T-helper 2 cell treated with Interferon-gamma antibody and Interleukin-4, amounts not matched to agents 100 ng/mL and 5 ng/mL, for 36 hours (primary cell): ENCODE data around the gene AKAP11. TPM values are rescaled to one million over a fixed set of nuclear protein-coding genes. Genes with fewer than 3 reads are reported as not detected.
"Not testable (repeated sequence)": the region's sequence is repeated elsewhere in the genome, so short reads cannot be mapped to it uniquely, and the experiment has no call there.

Source experiments
- intact Hi-C: fragments of 100-400 bp; cut with micrococcal nuclease; formaldehyde crosslinking; loops from one replicate; pipeline ENCODE4 v1.15.1; 2023
- total RNA-seq: library from RNA; stranded (reverse); gene quantifications from 2 replicates; pipeline ENCODE4 v1.2.3, GENCODE V29; 2022

The AKAP11 gene, protein sequence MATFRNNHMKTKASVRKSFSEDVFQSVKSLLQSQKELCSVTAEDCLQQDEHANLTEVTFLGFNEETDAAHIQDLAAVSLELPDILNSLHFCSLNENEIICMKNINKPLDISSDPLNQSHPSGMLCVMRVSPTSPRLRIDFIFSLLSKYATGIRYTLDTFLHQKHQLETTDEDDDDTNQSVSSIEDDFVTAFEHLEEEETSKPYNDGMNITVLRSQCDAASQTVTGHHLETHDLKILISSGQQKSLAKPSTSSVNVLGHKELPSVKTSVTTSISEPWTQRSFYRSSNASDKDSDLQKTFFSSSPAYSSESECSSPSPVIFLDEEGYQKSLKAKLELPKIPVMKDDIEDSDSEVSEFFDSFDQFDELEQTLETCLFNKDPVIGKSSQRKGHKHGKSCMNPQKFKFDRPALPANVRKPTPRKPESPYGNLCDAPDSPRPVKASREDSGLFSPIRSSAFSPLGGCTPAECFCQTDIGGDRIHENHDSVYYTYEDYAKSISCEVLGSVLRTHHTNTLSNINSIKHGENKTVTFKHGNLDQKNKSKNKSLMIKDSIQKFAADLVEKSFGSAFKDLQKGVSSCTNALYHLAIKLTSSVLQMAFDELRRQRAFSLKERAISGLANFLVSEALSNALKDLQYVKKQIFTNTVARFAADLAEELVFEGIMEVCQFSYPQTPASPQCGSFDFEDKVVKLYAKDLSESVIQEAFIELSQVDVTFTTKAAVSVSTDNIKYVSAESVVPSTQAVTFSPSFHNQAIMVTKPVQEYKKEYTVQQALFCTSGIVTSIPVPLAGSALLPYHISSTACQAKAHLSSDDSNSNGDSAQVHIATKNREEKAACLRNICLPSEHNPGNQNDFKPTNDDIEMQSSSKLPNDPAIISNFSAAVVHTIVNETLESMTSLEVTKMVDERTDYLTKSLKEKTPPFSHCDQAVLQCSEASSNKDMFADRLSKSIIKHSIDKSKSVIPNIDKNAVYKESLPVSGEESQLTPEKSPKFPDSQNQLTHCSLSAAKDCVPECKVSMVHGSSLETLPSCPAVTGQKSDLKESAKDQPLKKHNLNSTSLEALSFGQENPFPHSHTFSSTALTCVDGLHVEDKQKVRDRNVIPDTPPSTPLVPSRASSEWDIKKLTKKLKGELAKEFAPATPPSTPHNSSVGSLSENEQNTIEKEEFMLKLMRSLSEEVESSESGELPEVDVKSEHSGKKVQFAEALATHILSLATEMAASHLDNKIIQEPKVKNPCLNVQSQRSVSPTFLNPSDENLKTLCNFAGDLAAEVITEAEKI (N-terminal part only)
- 34.8 and 35.3 TPM in 2 replicates for total RNA-seq

DNA sequence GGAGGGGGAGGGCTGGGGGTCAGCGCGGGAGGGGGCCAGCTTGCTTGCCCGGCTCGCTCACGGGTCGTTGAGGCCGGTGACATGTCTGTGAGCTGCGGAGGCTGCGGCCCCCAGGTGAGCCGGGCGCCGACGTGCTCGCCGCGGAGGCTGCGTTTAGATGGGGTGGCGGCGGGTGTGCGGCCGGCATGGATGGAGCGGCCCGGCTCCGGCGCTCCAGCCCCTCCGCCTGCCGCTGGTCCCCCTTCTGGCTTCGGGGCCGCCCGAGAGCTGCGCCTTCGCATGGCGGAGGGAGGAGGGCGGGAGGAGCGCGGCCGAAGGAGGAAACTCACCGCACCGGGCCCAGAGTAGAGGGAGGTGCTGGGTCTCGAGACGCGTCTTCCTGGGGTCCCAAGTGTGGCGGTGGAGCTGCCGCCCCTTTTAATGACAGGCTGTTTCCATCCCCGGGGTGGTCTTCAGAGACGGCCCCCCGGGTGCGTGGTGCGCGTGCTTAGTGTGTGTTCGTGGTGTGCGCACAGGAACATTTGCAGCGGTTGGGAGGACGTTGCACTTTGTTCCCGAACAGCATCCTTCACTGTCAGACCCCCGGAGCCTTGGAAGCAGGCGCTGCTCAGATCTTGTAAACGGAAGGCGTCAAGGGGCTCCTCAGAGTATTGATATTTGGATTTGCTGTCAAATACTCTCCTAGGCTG lies at the start of gene AKAP11:
AKAP11 (plus strand) TSS at position 38 of the 689 bp plus-strand sequence. CDS start 14,197 bp downstream, outside the sequence.
- intact Hi-C loops: loop anchor here (2.0 to 5.0 kb wide), 9 partner anchors 105 to 1140 kb away; partner anchors contain the start of genes DGKH, EPSTI1, KBTBD6 and MTRF1

DNA sequence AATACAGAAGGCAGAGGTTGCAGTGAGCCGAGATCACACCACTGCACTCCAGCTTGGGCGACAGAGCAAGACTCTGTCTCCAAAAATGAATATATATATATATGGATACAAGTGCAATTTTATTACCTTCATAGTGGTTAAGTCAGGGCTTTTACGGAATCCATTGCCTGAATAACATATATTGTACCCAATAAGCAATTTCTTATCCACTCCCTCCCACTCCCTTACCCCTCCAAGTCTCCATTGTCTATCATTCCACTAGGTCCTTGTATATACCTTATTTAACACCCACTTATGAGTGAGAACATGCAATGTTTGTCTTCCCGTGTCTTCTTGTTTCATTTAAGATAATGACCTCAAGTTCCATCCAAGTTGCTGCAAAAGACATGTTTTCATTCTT lies 48.3 kb upstream of the AKAP11 start:
- intact Hi-C loops: no loop called here

DNA sequence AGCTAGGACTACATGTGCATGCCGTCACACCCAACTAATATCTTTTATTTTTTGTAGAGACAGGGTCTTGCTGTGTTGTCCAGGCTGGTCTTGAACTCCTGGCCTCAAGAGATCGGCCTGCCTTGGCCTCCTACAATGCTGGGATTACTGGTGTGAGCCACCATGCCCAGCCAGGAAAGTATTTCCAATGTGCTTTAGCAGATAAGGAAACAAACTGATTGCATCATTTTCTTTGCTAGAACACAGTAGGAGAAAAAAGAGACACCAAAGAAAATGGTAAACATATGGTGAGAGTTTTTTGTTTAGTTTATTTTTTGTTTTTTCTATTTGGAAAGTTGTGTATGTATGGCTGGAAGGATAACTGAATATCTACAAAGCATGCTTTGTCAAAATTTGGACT lies 46.9 kb upstream of the AKAP11 start:
- intact Hi-C loops: no loop called here

DNA sequence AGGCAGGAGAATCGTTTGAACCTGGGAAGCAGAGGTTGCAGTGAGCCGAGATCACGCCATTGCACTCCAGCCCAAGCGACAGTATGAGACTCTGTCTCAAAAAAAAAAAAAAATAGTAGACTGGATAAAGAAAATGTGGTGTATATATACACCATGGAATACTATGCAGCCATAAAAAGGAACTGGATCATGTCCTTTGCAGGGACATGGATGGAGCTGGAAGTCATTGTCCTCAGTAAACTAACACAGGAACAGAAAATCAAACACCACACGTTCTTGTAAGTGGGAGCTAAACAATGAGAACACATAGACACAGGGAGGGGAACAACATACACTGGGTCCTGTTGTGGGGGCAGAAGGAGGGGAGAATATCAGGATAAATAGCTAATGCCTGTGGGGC lies 45.2 kb upstream of the AKAP11 start:
- intact Hi-C loops: not testable (repeated sequence)

DNA sequence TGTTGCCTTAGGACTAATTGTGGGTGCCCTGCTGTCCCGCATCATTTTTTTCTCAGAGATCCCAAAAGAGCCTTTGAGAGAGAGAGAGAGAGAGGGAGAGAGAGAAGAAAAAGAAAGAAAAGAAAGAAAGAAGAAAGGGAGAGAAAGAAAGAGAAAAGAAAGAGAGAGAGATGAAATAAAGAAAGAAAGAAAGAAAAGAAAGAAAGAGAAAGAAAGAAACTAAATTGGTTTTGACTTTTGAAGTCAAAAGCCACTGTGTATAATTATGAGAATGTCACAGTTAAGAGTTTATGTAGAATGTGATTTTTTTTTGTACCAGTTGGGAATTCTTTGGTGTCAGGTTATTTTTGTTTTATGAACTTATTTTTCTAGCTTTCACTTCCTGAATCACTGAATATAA lies 43.4 kb upstream of the AKAP11 start:
- intact Hi-C loops: no loop called here

DNA sequence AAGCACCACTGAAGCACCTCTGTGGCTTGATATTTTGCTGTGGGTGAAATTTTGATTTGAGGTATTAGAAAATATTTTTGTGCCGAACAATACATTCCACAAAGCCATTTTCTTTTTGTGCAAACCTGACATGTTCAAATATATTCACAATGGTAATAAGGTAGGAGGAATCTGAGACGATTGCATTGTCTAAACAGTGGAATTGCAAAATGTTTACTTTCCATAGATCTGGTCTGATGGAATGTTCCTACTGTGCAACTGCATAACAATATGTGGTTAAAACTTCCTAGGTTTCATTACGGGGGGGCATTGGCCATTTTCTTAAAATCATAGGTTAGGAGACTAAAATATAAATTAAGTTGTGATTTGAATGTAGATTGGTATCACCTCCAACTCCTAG lies 42.7 kb upstream of the AKAP11 start:
- intact Hi-C loops: no loop called here

DNA sequence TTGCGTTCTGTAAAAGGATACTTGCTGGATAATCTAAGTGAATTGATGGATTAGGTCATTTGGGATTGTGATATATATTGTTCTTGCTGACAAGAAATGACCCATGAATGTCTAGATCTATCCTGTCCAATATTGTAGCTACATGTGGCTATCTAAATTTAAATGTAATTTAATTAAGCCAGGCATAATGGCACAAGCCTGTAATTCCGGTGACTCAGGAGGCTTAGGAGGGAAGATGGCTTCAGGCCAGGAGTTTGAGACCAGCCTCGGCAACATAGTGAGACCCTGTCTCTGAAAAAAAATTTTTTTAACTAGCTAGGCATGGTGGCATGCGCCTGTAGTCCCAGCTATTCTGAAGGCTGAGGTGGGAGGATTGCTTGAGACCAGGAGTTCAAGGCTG lies 39.3 kb upstream of the AKAP11 start:
- intact Hi-C loops: no loop called here

DNA sequence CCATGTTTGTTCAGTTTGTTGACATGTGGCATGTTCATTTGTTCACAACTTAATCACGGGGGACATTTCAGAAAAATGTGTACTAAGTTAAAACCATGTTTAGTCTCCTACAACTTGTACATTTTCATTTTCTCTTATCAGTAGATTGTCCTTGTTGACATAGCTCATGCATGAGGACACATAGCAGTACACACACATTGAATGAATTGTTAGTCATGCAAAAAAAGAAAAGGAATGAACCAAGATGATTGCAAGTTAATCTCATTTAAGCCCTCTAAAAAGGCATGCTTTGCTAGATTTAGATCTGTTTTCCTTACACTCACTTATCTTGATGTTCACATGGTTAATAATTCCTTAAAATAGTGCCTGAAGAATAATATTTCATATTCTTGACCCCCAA lies 38.2 kb upstream of the AKAP11 start:
- intact Hi-C loops: no loop called here

DNA sequence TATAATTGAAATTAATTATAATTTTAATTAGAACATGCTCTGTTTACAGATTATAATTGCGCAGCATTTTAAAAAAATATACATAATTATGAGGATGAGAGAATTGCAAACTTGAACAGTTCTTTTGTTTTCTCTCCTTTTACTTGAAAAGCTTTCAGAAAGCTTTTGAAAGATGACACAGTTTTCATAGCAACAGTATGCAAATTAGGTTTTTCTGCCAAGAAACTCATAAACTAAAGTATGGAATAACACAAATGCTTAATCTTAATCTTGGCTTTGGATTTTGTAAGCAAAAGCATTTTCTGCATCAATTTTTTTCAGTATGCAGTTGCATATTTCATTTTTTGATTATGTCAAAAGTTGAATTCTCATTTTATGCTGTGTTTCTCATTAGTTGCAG lies 32.8 kb upstream of the AKAP11 start:
- intact Hi-C loops: no loop called here

DNA sequence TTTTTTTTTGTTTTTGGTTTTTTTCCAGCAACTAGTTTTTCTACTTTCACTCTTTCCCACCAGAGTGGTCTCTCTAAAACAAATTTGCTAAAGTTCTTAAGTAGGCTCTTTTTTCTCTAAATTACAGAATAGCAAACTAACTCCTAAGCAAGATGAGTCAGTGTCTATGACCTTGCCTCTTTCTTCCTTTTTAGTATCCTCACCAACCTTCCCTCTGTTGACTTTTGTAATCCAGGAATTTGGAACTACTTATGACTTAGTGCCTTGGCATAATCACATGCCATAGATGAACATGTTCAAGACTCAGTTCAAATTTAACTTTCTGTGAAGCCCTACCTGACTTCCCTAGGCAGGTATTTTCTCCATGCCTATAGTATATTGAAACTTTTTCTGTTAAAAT lies 32.3 kb upstream of the AKAP11 start:
- intact Hi-C loops: no loop called here

DNA sequence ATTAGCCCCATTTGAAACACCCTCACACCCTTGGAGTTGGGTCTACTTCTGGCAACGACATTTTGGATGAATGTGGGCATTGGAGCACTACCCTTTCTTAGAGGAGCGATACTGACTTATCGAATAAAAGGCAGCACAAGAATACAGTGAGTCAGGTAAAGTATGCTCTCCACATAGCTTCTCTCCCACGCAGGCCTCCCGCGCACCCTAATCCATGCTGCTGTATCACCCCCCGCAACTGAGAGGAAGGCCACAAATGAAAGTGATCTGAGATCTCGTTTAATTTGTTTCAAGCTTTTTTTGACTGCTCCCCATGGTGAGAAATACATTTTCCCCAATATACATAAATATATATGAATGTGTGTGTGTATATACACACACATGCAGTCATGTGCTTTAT lies 25.4 kb upstream of the AKAP11 start:
- intact Hi-C loops: no loop called here

DNA sequence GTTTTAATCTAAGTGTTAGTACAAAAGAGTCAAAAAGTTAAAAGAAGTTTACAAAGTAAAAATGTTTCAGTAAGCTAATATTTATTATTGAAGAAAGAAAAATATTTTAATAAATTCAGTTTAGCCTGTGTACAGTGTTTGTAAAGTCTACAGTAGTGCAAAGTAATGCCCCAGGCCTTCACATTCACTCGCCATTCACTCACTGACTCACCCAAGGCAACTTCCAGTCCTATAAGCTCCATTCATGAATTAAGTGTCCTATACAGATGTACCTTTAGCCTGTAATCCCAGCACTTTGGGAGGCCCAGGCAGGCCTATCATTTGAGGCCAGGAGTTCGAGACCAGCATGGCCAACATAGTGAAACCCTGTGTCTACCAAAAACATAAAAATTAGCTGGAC lies 24.1 kb upstream of the AKAP11 start:
- intact Hi-C loops: no loop called here

DNA sequence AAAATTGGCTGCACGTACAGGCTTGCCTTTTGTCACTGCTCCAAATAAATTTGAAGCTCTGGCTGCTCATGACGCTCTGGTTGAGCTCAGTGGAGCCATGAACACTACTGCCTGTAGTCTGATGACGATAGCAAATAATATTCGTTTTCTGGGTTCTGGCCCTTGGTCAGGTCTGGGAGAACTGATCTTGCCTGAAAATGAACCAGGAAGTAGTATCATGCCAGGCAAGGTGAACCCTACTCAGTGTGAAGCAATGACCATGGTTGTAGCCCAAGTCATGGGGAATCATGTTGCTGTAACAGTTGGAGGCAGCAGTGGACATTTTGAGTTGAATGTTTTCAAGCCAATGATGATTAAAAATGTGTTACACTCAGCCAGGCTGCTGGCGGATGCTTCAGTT lies 16.1 kb upstream of the AKAP11 start:
- intact Hi-C loops: no loop called here

DNA sequence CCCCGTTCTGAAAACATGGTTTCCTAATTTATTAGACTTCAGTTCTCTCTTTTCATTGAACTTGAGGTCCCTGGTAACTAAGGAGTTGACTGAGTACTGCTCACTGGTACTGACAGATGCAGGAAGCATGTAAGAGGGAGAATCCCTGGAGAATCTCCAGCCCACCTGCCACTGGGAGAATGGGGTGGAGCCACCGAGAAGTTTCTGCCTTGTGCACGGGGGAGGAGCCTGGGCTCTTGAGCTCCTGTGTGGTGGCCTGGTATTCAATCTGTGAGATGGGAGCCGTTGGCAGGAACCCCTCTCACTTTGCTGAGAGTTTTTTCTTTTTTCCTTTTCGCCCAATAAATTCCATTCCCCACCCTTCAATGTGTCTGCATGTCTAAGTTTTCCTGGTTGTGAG lies 13.2 kb upstream of the AKAP11 start:
- intact Hi-C loops: loop anchor here (1.0 kb wide), 1 partner anchor 13 kb away; no protein-coding TSS in a partner anchor

DNA sequence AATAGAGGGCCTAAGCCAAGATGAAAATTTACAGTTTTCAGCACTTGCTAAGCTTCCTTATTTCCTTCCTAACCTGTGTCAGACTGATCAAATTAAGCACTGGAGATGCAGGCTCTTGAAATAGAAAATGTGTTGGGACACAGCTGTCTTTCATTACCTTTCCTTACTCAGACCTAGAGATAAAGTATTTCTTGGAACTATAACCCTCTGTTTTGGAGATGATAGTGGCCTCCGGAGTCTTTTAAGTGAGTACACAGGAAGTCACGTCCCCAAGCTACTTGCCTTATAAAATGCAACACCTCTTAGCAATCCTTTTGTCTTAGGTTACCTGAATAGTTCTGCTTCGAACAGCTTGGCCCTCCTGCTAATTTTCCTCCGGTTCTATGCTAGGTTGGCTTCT lies 12.4 kb upstream of the AKAP11 start:
- intact Hi-C loops: loop anchor here (1.0 kb wide), 1 partner anchor 12 kb away; no protein-coding TSS in a partner anchor

DNA sequence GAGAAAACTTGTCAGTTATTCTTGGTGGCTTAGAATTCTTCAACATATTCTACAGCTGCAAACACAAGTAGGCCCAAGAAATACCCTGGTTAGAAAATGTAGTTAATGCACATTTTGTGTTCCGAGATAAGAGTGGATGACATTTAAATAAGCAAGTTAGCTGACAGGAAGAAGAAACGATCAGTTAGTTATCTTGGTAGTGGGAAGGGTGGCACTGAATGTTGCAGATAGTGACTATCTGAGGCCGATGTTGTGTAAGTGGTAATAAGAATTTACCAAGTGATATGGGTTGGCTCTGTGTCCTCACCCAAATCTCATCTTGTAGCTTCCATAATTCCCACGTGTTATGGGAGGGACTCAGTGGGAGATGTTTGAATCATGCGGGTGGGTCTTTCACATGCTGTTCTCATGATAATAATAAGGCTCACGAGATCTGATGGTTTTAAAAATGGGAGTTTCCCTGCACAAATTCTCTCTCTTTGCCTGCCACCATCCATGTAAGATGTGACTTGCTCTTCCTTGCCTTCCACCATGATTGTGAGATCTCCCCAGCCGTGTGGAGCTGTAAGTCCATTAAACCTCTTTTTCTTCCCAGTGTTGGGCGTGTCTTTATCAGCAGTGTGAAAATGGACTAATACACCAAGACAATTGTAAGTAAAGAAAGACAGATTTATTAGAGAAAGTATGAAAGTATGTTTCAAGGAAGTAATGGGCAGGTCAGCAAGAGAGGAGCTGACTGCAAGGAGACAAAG lies 10.9 kb upstream of the AKAP11 start:
- intact Hi-C loops: no loop called here

DNA sequence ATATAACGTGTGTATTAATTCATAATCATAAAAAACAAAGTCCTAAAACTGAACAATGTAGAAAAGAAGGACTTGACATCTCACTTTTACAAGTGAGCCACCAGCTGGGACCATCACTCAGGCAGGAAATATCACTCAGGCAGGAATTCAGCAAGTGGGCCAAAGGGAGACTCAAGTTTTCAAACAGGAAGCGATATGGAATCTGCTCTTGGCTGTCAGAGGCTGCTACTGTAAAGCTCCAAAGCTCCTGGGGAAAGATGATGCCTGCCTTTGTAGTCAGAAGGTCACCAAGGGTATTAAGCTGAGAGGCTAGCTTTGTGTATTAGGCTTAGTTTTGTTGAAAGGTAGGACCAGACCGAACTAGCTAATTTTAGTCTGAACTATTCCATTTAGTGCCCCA lies 5.5 kb upstream of the AKAP11 start:
- intact Hi-C loops: no loop called here

DNA sequence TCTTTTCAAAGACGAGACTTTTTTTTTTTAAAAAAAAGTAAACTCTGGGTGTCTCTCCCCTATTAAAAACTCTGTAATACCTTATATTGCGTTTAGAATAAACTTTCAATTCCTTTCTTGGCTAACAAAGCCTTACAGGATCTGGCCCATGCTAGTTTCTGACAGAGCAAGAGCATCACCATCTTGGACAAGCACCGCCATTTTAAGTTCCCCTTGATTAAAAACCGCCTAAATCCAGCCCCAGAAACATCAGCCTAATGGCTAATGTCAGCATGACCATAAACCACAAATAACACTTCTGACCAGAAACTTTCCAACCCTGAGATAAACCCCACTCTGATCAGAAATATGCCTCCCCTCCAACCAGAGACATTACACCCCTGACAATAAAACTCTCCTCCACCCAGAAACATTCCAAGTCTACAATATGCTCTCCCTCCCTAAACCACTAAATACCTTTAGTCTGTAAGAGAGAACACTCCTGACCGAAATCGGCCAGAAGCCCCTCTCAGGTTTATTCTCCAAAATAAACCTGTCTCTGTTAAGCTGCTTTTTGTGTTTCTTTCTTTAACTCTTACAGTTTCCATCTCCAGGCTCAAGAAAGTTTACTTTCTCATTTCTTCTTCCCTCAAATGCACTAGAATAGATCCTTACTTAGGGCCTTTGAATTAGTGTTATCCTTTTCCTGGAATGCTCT lies 1.6 kb upstream of the AKAP11 start:
- intact Hi-C loops: loop anchor here (2.0 to 5.0 kb wide), 11 partner anchors 58 to 1210 kb away; partner anchors contain the start of genes DGKH, EPSTI1, KBTBD6 and MTRF1

DNA sequence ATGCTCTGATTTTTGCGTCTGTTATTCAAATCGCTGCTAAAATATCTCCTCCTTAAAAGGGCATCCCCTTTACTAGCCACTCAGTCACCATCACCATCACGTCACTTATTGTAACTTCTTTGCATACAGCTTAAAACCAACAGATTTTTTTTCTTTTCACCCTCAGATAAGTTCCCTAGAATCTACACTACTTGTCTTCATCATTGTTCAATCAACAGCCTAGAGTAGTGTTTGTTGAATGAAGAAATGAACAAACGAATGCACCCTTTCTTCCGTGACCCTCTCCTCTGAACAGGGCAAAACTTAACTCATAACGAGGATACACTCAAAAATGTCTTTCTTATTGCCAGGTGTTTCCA lies 1.1 kb upstream of the AKAP11 start:
- intact Hi-C loops: loop anchor here (1.0 to 5.0 kb wide), 12 partner anchors 12 to 1210 kb away; partner anchors contain the start of genes DGKH, EPSTI1, KBTBD6 and MTRF1
